ENCODE data around the gene TCFL5. TPM values are rescaled to one million over a fixed set of nuclear protein-coding genes. Genes with fewer than 3 reads are reported as not detected.

TCFL5 gene
- total RNA-seq, 1 experiment from 2014 or later: 20.4 TPM

DNA sequence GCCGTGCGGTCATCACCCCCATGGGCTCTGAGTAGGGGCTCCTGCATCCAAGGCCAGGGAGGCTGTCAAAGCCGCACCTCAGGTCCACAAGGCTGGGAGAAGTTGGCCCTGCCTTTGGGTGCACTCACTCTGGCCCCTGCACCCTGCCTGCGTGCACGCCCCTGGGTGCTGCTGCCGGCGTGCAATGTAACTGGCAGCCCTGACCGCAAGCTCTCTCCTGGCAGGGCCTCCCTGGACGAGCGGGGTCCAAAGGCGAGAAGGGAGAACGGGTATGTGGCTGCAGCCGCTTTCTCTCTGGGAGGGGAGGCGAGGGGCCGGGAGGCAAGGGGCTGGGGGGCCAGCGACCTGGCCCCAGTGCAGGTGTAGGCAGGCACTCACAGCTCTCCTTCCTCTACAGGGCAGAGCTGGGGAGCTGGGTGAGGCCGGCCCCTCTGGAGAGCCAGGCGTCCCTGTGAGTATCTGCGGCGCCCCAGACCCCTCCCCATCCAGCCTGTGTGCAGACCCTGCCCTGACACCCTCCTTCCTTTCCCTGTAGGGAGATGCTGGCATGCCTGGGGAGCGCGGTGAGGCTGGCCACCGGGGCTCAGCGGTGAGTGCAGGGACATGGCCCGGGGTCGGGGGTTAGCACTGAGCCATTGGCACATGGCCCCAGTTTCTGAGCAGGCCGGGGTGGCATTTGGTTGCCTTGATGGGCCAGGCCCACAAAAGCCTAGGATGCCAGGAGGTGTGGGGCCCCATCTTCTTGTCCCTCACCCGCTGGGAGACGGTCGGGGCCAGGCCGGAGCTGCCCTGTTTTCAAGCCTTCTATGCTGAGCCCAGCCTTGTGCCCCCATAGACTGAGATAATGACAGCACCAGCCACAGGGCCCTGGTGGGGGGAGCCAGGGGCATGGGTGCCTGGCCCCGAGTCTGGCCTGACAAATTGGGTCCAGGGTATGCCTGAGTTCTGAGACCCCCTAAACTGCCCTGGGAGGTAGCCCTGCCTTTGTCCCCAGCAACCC is 32.1 kb downstream of the TCFL5 start:
- Mint-ChIP-seq H3K4me1 (peaks cover 19% of the 10 kb centered on the region), H3K4me3 (no peak overlapping the region), H3K27ac (no peak overlapping the region), H3K9me3 (no peaks in the 10 kb centered on the region), H3K36me3 (peaks cover 6% of the 10 kb centered on the region; the same call in 1 of the 2 replicates), H3K27me3 (ENCODE audit: low read depth) (no peaks in the 10 kb centered on the region)
- TF ChIP-seq ATF1 (CRISPR knock-in tag; IDR thresholded peaks at IDR 0.05): no peak
- TF ChIP-seq, protein P1, sequence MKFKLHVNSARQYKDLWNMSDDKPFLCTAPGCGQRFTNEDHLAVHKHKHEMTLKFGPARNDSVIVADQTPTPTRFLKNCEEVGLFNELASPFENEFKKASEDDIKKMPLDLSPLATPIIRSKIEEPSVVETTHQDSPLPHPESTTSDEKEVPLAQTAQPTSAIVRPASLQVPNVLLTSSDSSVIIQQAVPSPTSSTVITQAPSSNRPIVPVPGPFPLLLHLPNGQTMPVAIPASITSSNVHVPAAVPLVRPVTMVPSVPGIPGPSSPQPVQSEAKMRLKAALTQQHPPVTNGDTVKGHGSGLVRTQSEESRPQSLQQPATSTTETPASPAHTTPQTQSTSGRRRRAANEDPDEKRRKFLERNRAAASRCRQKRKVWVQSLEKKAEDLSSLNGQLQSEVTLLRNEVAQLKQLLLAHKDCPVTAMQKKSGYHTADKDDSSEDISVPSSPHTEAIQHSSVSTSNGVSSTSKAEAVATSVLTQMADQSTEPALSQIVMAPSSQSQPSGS (CRISPR knock-in tag; IDR thresholded peaks at IDR 0.05; ENCODE audit: borderline replicate concordance, low read depth): no peak
- CTCF ChIA-PET: no interaction called here
- POLR2A ChIA-PET: no interaction called here
- no peak for DNase-seq (ENCODE audit: low spot score)
- ATAC-seq: no peak

DNA sequence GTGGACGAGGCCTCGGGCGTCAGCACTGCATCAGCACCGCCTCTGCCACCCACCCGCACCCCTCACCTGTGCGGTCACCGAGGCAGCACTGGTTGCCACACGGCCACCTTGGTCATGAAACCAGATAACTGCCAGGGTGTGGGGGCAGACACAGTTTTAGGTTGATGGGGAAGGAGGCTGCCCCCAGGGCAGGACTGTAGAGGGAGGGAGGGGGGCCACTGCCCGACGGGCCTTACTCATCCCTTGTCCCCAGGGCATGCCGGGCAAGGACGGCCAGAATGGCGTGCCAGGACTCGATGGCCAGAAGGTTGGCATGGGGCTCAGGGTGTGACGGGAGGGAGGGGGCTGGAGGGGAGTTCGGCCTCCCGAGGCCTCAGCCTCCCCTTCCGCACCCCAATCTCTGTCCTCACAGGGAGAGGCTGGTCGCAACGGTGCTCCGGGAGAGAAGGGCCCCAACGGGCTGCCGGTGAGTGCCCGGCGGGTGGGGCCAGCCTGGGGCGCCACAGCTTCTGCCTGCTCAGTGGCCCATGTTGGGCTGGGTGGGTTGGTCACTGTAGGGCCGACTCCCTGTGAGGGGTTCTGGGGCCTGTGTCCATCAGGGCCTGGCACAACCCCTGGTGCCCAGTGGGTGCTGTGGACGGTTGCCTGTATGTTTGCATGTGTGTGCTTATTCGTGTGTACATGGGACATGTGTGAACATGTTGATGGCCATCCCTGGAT is 33.0 kb downstream of the TCFL5 start:
- DNase-seq (ENCODE audit: low spot score): no peak
- CTCF ChIA-PET: no interaction called here

More for the DNA sequence above, 33.0 kb downstream of the TCFL5 start:
- POLR2A ChIA-PET: no interaction called here
- no peak for ATAC-seq
- Mint-ChIP-seq H3K4me3 (no peak overlapping the region), H3K36me3 (peaks cover 4% of the 10 kb centered on the region; the same call in 1 of the 2 replicates), H3K27ac (no peak overlapping the region), H3K27me3 (ENCODE audit: low read depth) (no peaks in the 10 kb centered on the region), H3K9me3 (no peaks in the 10 kb centered on the region), H3K4me1 (peaks cover 22% of the 10 kb centered on the region)
- TF ChIP-seq ZSCAN18 (CRISPR knock-in tag; IDR thresholded peaks at IDR 0.05): no peak
- TF ChIP-seq MYBL2 (CRISPR knock-in tag; IDR thresholded peaks at IDR 0.05): no peak
- no peak for TF ChIP-seq PRRX2 (CRISPR knock-in tag; IDR thresholded peaks at IDR 0.05)
- TF ChIP-seq, protein P2, sequence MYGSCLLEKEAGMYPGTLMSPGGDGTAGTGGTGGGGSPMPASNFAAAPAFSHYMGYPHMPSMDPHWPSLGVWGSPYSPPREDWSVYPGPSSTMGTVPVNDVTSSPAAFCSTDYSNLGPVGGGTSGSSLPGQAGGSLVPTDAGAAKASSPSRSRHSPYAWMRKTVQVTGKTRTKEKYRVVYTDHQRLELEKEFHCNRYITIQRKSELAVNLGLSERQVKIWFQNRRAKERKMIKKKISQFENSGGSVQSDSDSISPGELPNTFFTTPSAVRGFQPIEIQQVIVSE (CRISPR knock-in tag; IDR thresholded peaks at IDR 0.05; ENCODE audit: borderline replicate concordance): no peak
- TF ChIP-seq GTF2I (CRISPR knock-in tag; conservative IDR thresholded peaks at IDR 0.05): no peak
- no peak for TF ChIP-seq AR (CRISPR knock-in tag; IDR thresholded peaks at IDR 0.05)
- no peak for TF ChIP-seq GRHL2 (CRISPR knock-in tag; IDR thresholded peaks at IDR 0.05; ENCODE audit: insufficient replicate concordance, severe bottlenecking)
- TF ChIP-seq, protein P3, sequence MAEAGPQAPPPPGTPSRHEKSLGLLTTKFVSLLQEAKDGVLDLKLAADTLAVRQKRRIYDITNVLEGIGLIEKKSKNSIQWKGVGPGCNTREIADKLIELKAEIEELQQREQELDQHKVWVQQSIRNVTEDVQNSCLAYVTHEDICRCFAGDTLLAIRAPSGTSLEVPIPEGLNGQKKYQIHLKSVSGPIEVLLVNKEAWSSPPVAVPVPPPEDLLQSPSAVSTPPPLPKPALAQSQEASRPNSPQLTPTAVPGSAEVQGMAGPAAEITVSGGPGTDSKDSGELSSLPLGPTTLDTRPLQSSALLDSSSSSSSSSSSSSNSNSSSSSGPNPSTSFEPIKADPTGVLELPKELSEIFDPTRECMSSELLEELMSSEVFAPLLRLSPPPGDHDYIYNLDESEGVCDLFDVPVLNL (CRISPR knock-in tag; IDR thresholded peaks at IDR 0.05; ENCODE audit: borderline replicate concordance, low read depth): no peak
- no peak for TF ChIP-seq PREB (CRISPR knock-in tag; IDR thresholded peaks at IDR 0.05; ENCODE audit: borderline replicate concordance)
- TF ChIP-seq RORB (CRISPR knock-in tag; IDR thresholded peaks at IDR 0.05): no peak
- TF ChIP-seq TEAD4 (CRISPR knock-in tag; IDR thresholded peaks at IDR 0.05): no peak
- no peak for TF ChIP-seq ZNF671 (CRISPR knock-in tag; IDR thresholded peaks at IDR 0.05)
- TF ChIP-seq NFATC4 (CRISPR knock-in tag; IDR thresholded peaks at IDR 0.05): no peak

Measured in WTC11 (cell line).